ENCODE data around the gene DUSP15.
"Not testable (repeated sequence)": the region's sequence is repeated elsewhere in the genome, so short reads cannot be mapped to it uniquely, and the experiment has no call there.

The DUSP15 gene

GRCh38 chr20:31820228-31820627, 50.1 kb downstream of the DUSP15 start:
- DNase-seq: no peak

DNA sequence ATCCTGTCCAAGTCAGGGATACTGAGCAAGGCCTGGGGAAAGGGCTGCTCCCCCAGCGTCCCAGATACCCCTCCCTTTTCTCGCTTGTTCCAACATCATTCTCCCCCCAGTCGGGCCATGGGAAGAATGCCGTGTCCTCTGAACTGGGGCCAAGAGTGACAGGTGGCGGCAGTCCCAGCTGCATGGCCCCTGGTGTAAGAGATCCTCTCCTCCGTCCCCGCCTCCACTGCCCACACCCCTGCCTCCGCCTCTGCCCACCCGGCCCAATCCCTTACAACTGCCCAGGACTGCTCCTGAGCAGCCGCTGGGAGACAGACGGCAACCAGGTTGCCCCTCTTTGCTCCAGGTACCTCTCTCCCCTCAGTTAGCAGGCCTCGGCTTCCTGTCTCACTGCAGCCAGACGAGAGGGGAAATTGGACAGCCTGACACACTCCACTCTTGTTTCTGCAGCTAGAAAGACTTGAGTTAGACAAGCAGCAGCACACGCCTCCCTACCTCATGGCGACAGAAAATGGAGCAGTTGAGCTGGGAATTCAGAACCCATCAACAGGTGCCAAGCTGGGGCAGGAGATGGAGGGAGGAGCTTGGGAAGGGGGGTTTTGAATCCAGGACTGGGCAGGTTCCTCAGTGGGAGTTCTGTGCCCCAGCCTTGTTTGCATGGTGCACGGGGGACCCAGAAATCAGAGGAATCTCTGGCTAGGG, 51.1 kb downstream of the DUSP15 start, which contains the start of gene MYLK2:
Gene MYLK2 (plus strand): TSS at position 274 of the 702 bp plus-strand sequence. CDS start 225 bp downstream, at position 499.
- DNase-seq: no peak

DNA sequence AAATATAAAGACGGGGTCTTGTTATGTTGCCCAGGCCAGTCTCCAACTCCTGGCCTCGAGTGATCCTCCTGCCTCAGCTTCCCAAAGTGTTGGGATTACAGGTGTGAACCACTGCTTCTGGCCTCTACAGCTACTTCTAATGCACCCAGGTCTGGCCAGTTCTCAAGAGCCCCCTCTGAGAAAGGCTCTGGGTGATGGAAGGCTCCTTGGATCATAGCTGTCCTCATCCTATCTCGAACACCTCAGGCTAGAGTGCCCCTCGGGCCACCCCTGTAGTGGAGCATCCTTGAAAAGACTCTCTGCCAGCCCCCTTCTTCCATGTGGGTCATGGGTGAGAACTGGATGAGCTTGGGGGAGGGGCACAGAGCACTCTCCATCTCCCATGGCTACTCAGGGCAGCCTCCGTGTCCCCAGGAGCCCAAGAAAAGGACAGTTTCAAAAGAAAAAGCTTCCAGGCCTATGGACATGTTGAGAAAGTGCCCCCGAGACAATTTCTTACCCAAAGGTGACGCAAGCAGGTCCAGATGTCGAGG, 51.9 kb downstream of the DUSP15 start:
- DNase-seq: no peak

DNA sequence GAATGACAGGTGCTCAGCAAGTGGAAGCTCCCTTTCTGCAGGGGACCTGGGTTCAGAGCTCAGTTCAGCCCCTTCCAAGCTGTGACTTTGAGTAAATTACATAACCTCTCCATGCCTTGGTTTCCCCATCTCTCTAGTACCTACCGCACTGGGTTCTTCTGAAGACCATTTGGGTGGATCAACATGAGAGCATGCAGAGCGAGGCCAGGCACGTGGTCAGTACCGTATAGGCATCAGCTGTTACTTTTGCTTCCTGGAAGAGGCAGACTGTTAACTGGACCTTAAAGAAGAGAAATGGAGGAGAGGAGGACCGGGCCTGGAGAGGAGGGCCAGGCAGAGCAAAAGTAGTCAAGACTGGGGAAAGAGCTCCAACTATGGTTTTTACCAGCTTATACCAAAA, 52.9 kb downstream of the DUSP15 start:
- no peak for DNase-seq

DNA sequence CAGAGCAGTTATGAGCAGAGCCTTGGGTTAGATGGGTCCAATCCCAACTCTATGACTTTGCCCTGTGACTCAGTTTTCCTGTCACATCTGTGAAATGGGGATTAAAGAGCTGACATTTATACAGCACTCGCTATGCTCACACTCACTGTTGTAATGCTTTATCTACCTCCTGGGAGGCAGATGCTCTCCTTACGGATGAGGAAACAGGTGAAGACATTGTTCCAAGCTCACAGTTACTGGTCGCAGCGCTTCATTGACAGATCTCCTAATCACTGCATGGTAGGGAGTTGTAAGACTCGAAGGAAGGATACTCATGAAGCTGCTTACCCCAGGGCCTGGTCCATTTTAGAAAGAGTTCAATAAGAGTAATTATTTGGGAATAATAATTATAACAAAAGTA, 54.1 kb downstream of the DUSP15 start:
- DNase-seq: no peak

- DNase-seq: no peak
Observed at GRCh38 chr20:31815408-31816188, 54.7 kb downstream of the DUSP15 start.

- not testable (repeated sequence) for DNase-seq
Observed at GRCh38 chr20:31814142-31814541, 56.2 kb downstream of the DUSP15 start.

- DNase-seq: no peak
Observed at GRCh38 chr20:31813611-31814010, 56.7 kb downstream of the DUSP15 start.

- DNase-seq: no peak
Observed at GRCh38 chr20:31811796-31812728, 58.3 kb downstream of the DUSP15 start.

GRCh38 chr20:31811198-31811597, 59.1 kb downstream of the DUSP15 start:
- no peak for DNase-seq

Data from NCI-H1417 treated with DMSO at 0.1 percent for 48 hours (cell line).